ENCODE measurements around the gene ERBB4.

- TF ChIP-seq NFIC (IDR thresholded peaks at IDR 0.05; ENCODE audit: low read depth, low read length) (no peak), ZBTB11 (CRISPR knock-in tag; IDR thresholded peaks at IDR 0.05) (no peak), RAD21 (IDR thresholded peaks at IDR 0.05; ENCODE audit: insufficient read depth, low read depth, low read length) (no peak), JUNB (IDR thresholded peaks at IDR 0.05) (no peak), CTCF (IDR thresholded peaks at IDR 0.05 in 2 of 3, conservative IDR thresholded peaks at IDR 0.05 in 1 of 3; ENCODE audit: control insufficient read depth in 2 of 3, extremely low read depth in 1 of 3, insufficient read depth in 1 of 3, low read depth in 3 of 3, low read length in 3 of 3) (no peak), RFX5 (IDR thresholded peaks at IDR 0.05; ENCODE audit: low read depth, low read length) (no peak), SP1 (IDR thresholded peaks at IDR 0.05; ENCODE audit: low read depth, low read length) (no peak), REST (IDR thresholded peaks at IDR 0.05; ENCODE audit: low read depth, low read length) (no peak), ZNF274 (IDR thresholded peaks at IDR 0.05; ENCODE audit: insufficient read depth, insufficient read length) (no peak), CBX5 (IDR thresholded peaks at IDR 0.05; ENCODE audit: low read depth) (no peak)
Observed at GRCh38 chr2:211692689-211693088, 845.9 kb downstream of the ERBB4 start.
